K562 (cell line): Measurements from ENCODE around the gene GDPD2. TPM values are rescaled to one million over a fixed set of nuclear protein-coding genes. Genes with fewer than 3 reads are reported as not detected.

Experiments used
- CC2D1A ChIP-seq: fragments of 450-650 bp; IDR thresholded peaks from 2 replicates; pipeline ENCODE4 v1.6.1; 2017; ENCODE audit warnings: mild to moderate bottlenecking
- GATAD2B ChIP-seq: fragments of 450-650 bp; IDR thresholded peaks from 2 replicates; pipeline ENCODE4 v1.6.1; 2017; ENCODE audit warnings: mild to moderate bottlenecking, borderline replicate concordance
- POLR2B ChIP-seq: fragments of 450-650 bp; IDR thresholded peaks from 2 replicates; pipeline ENCODE4 v1.6.1; 2018; ENCODE audit warnings: low read depth; ENCODE audit not compliant: partially characterized antibody
- ZNF165 ChIP-seq: fragments of 250-450 bp; sonication (Bioruptor Pico); IDR thresholded peaks from 2 replicates; pipeline ENCODE4 v1.4.0; 2020; ENCODE audit warnings: borderline replicate concordance
- ZNF407 ChIP-seq: fragments of 450-650 bp; IDR thresholded peaks from 2 replicates; pipeline ENCODE4 v1.6.1; 2016; ENCODE audit warnings: low read depth
- ZNF717 ChIP-seq: fragments of 250-450 bp; sonication (Bioruptor Pico); IDR thresholded peaks from 2 replicates; pipeline ENCODE4 v1.5.0; 2021
- ZSCAN32 ChIP-seq: fragments of 450-650 bp; formaldehyde crosslinking; IDR thresholded peaks from 2 replicates; pipeline ENCODE4 v1.4.0; 2020; ENCODE audit warnings: mild to moderate bottlenecking, moderate library complexity
- polyA plus RNA-seq, 8 experiments: library from polyadenylated mRNA; depleted of rRNA in 4 of 8; stranded (reverse) in 5 of 8; unstranded in 3 of 8; fragments of >200 nt; fragmentation: Nextera tagmentation in 2 of 8; fragmentation: Illumina TruSeq in 1 of 8; extraction: Ambion mirVana in 2 of 8; extraction: Trizol in 1 of 8; gene quantifications; 2 replicates each; pipeline versions ENCODE4 v1.2.1 to v1.2.3, GENCODE V29; 2011 to 2014; ENCODE audit warnings: inconsistent platforms in 1 of 8, missing spikeins in 1 of 8
- total RNA-seq, 7 experiments: library from RNA; depleted of rRNA in 6 of 7; stranded (reverse); fragments of >200 nt in 6 of 7; fragmentation: Illumina TruSeq in 2 of 7; extraction: Trizol in 2 of 7; gene quantifications; 2 replicates each; pipeline versions ENCODE4 v1.2.1 to v1.2.3, GENCODE V29; 2011 to 2021; ENCODE audit warnings: low replicate concordance in 1 of 7

The GDPD2 gene
- total and polyA plus RNA-seq, 9 of the 15 experiments (the other 6 are each of a cell fraction or from before 2014, with no cell fraction given) = not detected

- no peak for TF ChIP-seq ZNF407
- no peak for TF ChIP-seq POLR2B
- TF ChIP-seq ZNF165 (CRISPR knock-in tag) = no peak
- TF ChIP-seq GATAD2B = no peak
- TF ChIP-seq CC2D1A = no peak
- TF ChIP-seq ZSCAN32 (CRISPR knock-in tag) = no peak
- TF ChIP-seq ZNF717 (CRISPR knock-in tag) = no peak
These were observed 23.6 kb downstream of the GDPD2 start (continued) for GRCh38 chrX:70446380-70447350.
